ENCODE results near the gene TIMM13. TPM values are rescaled to one million over a fixed set of nuclear protein-coding genes. Genes with fewer than 3 reads are reported as not detected.
A peak's percentile ranks its signal among the peaks of the same experiment; 100 is the strongest.

TIMM13 gene
- total RNA-seq, 1 donor from 2014 or later = 91.5 TPM

- Mint-ChIP-seq H3K4me3 (ENCODE audit: unreplicated experiment) (no peak overlapping the region), H3K27ac (ENCODE audit: unreplicated experiment) (peak overlapping the region; percentile 75), H3K4me1 (ENCODE audit: low read depth, unreplicated experiment) (peaks cover 13% of the 10 kb centered on the region), H3K9me3 (ENCODE audit: unreplicated experiment) (peaks cover 6% of the 10 kb centered on the region), H3K36me3 (ENCODE audit: unreplicated experiment) (no peaks in the 10 kb centered on the region), H3K27me3 (ENCODE audit: unreplicated experiment) (peaks cover 6% of the 10 kb centered on the region)
- DNase-seq = peak; percentile 29
- TF ChIP-seq CTCF (IDR thresholded peaks at IDR 0.05; ENCODE audit: partially characterized antibody, unreplicated experiment) = no peak
Measured at GRCh38 chr19:2429917-2430535, 2.6 kb upstream of the TIMM13 start.

- Mint-ChIP-seq H3K4me1 (ENCODE audit: low read depth, unreplicated experiment) (peaks cover 13% of the 10 kb centered on the region), H3K27ac (ENCODE audit: unreplicated experiment) (peak overlapping the region; percentile 98), H3K36me3 (ENCODE audit: unreplicated experiment) (no peaks in the 10 kb centered on the region), H3K27me3 (ENCODE audit: unreplicated experiment) (peaks cover 6% of the 10 kb centered on the region), H3K9me3 (ENCODE audit: unreplicated experiment) (peaks cover 6% of the 10 kb centered on the region), H3K4me3 (ENCODE audit: unreplicated experiment) (peak overlapping the region; percentile 42)
- TF ChIP-seq CTCF (IDR thresholded peaks at IDR 0.05; ENCODE audit: partially characterized antibody, unreplicated experiment) = no peak
- DNase-seq = peak; percentile 22
Measured at GRCh38 chr19:2428756-2429711, 1.6 kb upstream of the TIMM13 start.

GRCh38 chr19:2428321-2428690 is 920 bp upstream of the TIMM13 start:
- Mint-ChIP-seq H3K4me3 (ENCODE audit: unreplicated experiment) (peak overlapping the region; percentile 94), H3K27ac (ENCODE audit: unreplicated experiment) (peak overlapping the region; percentile 98), H3K4me1 (ENCODE audit: low read depth, unreplicated experiment) (peaks cover 13% of the 10 kb centered on the region), H3K9me3 (ENCODE audit: unreplicated experiment) (peaks cover 6% of the 10 kb centered on the region), H3K36me3 (ENCODE audit: unreplicated experiment) (no peaks in the 10 kb centered on the region), H3K27me3 (ENCODE audit: unreplicated experiment) (peaks cover 6% of the 10 kb centered on the region)
- peak; percentile 65 for DNase-seq
- no peak for TF ChIP-seq CTCF (IDR thresholded peaks at IDR 0.05; ENCODE audit: partially characterized antibody, unreplicated experiment)

GRCh38 chr19:2426611-2427428 is 566 bp downstream of the TIMM13 start:
- Mint-ChIP-seq H3K27me3 (ENCODE audit: unreplicated experiment) (peaks cover 6% of the 10 kb centered on the region), H3K9me3 (ENCODE audit: unreplicated experiment) (peaks cover 6% of the 10 kb centered on the region), H3K4me3 (ENCODE audit: unreplicated experiment) (peak overlapping the region; percentile 94), H3K4me1 (ENCODE audit: low read depth, unreplicated experiment) (peaks cover 13% of the 10 kb centered on the region), H3K36me3 (ENCODE audit: unreplicated experiment) (no peaks in the 10 kb centered on the region), H3K27ac (ENCODE audit: unreplicated experiment) (peak overlapping the region; percentile 98)
- DNase-seq = peak; percentile 77
- TF ChIP-seq CTCF (IDR thresholded peaks at IDR 0.05; ENCODE audit: partially characterized antibody, unreplicated experiment) = no peak
